ENCODE measurements around the gene BABAM2. TPM values are rescaled to one million over a fixed set of nuclear protein-coding genes. Genes with fewer than 3 reads are reported as not detected.

The BABAM2 gene
- total and polyA plus RNA-seq, 9 of the 15 experiments (the other 6 are each of a cell fraction or from before 2014, with no cell fraction given) = 10.9 to 37.4 (median 25.6) TPM

DNA sequence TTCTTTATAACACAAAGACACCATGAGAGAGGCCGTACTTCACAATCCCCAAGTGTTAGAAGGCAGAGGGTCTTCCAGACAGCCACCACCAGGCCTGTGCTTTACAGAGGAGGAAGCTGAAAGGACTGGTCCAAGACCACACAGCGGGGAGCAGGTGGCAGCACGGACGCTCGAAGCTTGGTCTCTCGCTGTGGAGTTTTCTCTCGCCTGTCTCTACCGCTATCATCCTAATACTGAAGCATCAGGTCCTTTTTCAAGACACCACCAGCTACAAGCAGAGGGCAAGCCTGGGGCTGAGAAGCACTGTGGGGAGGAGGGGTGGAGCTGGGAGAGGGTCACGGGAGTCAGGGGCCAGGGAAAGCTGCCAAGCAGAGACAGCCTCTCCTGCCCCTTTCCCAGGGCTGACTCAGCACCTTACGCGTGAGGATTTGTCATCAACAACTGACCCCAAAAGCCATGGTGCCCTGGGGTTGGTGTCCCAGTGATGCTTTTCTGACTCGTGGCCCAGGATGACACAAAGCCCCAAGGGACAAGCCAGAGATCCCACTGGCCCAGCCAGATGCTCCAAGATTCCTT is 470.3 kb downstream of the BABAM2 start (continued):
- TF ChIP-seq ZNF436 (CRISPR knock-in tag; IDR thresholded peaks at IDR 0.05) (no peak), PML (IDR thresholded peaks at IDR 0.05; ENCODE audit: low read length) (no peak), JUND (IDR thresholded peaks at IDR 0.05; ENCODE audit: borderline replicate concordance, low read depth, low read length) (peak; percentile 68), JUND (tag; IDR thresholded peaks at IDR 0.05; ENCODE audit: borderline replicate concordance, low read depth, low read length) (no peak), ZBED1 (IDR thresholded peaks at IDR 0.05) (no peak), GATA2 (CRISPR knock-in tag; IDR thresholded peaks at IDR 0.05) (no peak), HDAC8 (tag; IDR thresholded peaks at IDR 0.05) (no peak; the same call in 1 of the 2 replicates), WHSC1 (IDR thresholded peaks at IDR 0.05; ENCODE audit: low read length) (no peak), BRCA1 (IDR thresholded peaks at IDR 0.05) (no peak), BRCA1 (CRISPR knock-in tag; IDR thresholded peaks at IDR 0.05) (no peak), MTF1 (CRISPR knock-in tag; IDR thresholded peaks at IDR 0.05; ENCODE audit: borderline replicate concordance) (no peak), C11orf30 (IDR thresholded peaks at IDR 0.05; ENCODE audit: low read depth) (peak; percentile 96), RBM14 (IDR thresholded peaks at IDR 0.05; ENCODE audit: borderline replicate concordance, insufficient read depth, low read depth, low read length) (no peak), RCOR1 (IDR thresholded peaks at IDR 0.05; ENCODE audit: borderline replicate concordance in 1 of 2, low read depth in 2 of 2, low read length in 2 of 2) (peak in 1 of 2 experiments; percentile 58; a peak in 1 of 4 replicates), EP300 (IDR thresholded peaks at IDR 0.05; ENCODE audit: low read length) (peak; percentile 33; the same call in 1 of the 2 replicates)
- TF ChIP-seq, protein P1, sequence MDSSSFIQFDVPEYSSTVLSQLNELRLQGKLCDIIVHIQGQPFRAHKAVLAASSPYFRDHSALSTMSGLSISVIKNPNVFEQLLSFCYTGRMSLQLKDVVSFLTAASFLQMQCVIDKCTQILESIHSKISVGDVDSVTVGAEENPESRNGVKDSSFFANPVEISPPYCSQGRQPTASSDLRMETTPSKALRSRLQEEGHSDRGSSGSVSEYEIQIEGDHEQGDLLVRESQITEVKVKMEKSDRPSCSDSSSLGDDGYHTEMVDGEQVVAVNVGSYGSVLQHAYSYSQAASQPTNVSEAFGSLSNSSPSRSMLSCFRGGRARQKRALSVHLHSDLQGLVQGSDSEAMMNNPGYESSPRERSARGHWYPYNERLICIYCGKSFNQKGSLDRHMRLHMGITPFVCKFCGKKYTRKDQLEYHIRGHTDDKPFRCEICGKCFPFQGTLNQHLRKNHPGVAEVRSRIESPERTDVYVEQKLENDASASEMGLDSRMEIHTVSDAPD (CRISPR knock-in tag; IDR thresholded peaks at IDR 0.05) = no peak
- TF ChIP-seq, protein P2, sequence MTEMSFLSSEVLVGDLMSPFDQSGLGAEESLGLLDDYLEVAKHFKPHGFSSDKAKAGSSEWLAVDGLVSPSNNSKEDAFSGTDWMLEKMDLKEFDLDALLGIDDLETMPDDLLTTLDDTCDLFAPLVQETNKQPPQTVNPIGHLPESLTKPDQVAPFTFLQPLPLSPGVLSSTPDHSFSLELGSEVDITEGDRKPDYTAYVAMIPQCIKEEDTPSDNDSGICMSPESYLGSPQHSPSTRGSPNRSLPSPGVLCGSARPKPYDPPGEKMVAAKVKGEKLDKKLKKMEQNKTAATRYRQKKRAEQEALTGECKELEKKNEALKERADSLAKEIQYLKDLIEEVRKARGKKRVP (CRISPR knock-in tag; IDR thresholded peaks at IDR 0.05) = no peak
- TF ChIP-seq, protein P3, sequence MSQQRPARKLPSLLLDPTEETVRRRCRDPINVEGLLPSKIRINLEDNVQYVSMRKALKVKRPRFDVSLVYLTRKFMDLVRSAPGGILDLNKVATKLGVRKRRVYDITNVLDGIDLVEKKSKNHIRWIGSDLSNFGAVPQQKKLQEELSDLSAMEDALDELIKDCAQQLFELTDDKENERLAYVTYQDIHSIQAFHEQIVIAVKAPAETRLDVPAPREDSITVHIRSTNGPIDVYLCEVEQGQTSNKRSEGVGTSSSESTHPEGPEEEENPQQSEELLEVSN (IDR thresholded peaks at IDR 0.05; ENCODE audit: borderline replicate concordance in 1 of 2, extremely low read depth in 1 of 2, insufficient read depth in 1 of 2, insufficient read length in 1 of 2, low read depth in 1 of 2, low read length in 1 of 2, poor library complexity in 1 of 2, severe bottlenecking in 1 of 2) = peak in 1 of 2 experiments; percentile 24
- TF ChIP-seq, protein P4, sequence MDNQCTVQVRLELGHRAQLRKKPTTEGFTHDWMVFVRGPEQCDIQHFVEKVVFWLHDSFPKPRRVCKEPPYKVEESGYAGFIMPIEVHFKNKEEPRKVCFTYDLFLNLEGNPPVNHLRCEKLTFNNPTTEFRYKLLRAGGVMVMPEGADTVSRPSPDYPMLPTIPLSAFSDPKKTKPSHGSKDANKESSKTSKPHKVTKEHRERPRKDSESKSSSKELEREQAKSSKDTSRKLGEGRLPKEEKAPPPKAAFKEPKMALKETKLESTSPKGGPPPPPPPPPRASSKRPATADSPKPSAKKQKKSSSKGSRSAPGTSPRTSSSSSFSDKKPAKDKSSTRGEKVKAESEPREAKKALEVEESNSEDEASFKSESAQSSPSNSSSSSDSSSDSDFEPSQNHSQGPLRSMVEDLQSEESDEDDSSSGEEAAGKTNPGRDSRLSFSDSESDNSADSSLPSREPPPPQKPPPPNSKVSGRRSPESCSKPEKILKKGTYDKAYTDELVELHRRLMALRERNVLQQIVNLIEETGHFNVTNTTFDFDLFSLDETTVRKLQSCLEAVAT (IDR thresholded peaks at IDR 0.05) = no peak
- TF ChIP-seq, protein P5, sequence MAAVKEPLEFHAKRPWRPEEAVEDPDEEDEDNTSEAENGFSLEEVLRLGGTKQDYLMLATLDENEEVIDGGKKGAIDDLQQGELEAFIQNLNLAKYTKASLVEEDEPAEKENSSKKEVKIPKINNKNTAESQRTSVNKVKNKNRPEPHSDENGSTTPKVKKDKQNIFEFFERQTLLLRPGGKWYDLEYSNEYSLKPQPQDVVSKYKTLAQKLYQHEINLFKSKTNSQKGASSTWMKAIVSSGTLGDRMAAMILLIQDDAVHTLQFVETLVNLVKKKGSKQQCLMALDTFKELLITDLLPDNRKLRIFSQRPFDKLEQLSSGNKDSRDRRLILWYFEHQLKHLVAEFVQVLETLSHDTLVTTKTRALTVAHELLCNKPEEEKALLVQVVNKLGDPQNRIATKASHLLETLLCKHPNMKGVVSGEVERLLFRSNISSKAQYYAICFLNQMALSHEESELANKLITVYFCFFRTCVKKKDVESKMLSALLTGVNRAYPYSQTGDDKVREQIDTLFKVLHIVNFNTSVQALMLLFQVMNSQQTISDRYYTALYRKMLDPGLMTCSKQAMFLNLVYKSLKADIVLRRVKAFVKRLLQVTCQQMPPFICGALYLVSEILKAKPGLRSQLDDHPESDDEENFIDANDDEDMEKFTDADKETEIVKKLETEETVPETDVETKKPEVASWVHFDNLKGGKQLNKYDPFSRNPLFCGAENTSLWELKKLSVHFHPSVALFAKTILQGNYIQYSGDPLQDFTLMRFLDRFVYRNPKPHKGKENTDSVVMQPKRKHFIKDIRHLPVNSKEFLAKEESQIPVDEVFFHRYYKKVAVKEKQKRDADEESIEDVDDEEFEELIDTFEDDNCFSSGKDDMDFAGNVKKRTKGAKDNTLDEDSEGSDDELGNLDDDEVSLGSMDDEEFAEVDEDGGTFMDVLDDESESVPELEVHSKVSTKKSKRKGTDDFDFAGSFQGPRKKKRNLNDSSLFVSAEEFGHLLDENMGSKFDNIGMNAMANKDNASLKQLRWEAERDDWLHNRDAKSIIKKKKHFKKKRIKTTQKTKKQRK (IDR thresholded peaks at IDR 0.05; ENCODE audit: borderline replicate concordance, low read depth, low read length) = no peak
